ENCODE data around the gene TLX2.

TLX2 gene

DNA sequence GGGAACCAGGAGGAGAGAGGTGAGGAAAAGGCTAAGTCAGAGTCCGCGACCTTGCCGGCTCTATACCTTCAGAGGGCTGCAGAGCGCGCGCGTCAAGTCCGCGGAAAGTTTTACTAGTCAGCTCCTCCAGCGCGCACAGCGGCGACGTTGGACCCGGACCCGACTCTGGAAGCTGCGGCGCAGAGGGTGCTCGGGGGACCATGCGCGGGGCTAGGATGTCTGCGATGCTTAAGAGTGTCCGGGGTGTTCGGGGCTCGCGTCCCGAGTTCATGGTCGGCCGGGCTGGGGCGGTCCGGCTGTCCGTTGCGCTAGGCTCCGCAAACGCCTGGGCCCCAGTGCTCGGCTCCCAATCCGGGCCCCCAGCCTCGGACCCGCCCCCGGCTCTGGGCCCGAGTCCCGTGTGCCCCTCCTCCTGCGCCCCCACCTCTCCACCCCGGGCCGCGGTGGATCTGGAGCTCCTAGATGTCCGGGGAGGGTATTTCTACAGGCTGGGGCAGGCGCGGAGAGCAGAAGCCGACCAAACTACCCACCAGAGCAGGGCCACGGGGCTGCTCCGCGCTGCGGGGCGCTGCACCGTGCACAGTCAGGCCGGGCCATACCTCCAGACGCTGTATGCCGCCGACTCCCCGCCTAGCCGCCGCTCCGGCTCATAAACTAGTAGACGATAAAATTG is 14.8 kb upstream of the TLX2 start, which contains the start of gene LBX2:
TSS of gene LBX2 (minus strand) at position 337 of the 673 bp plus-strand sequence. CDS start at position 271, 66 bp downstream.
- H3K27ac ChIP-seq (ENCODE audit: low read depth, low read length): no peak within 1 kb of the TSS
- peaks cover 16% of the 10 kb centered on the region for H3K4me1 ChIP-seq (ENCODE audit: insufficient read depth, low read length)
- H3K27me3 ChIP-seq (ENCODE audit: control insufficient read depth in 1 of 2, insufficient read depth in 2 of 2, low read length in 2 of 2): peaks cover 24 to 75% of the 10 kb centered on the region in 2 donors
- no peak within 1 kb of the TSS for H3K9ac ChIP-seq (ENCODE audit: low read length)
- peaks cover 2% of the 10 kb centered on the region for H3K36me3 ChIP-seq (ENCODE audit: insufficient read depth, low read length)
- no peaks in the 10 kb centered on the region for H3K9me3 ChIP-seq (ENCODE audit: low read length)
- peak within 1 kb of the TSS; percentile 5 to 38 for H3K4me3 ChIP-seq (ENCODE audit: low read depth in 1 of 2, low read length in 2 of 2)

- Histone ChIP-seq H3K9ac (ENCODE audit: low read length) (no peak overlapping the region), H3K4me3 (ENCODE audit: low read depth in 1 of 2, low read length in 2 of 2) (peak overlapping the region in 1 of 2 donors; percentile 5), H3K36me3 (ENCODE audit: insufficient read depth, low read length) (peaks cover 9% of the 10 kb centered on the region), H3K27ac (ENCODE audit: low read depth, low read length) (no peak overlapping the region), H3K9me3 (ENCODE audit: low read length) (no peaks in the 10 kb centered on the region), H3K4me1 (ENCODE audit: insufficient read depth, low read length) (peaks cover 16% of the 10 kb centered on the region), H3K27me3 (ENCODE audit: control insufficient read depth in 1 of 2, insufficient read depth in 2 of 2, low read length in 2 of 2) (peaks cover 29 to 82% of the 10 kb centered on the region in 2 donors)
Observed at GRCh38 chr2:74499940-74500577, 14.2 kb upstream of the TLX2 start.

DNA sequence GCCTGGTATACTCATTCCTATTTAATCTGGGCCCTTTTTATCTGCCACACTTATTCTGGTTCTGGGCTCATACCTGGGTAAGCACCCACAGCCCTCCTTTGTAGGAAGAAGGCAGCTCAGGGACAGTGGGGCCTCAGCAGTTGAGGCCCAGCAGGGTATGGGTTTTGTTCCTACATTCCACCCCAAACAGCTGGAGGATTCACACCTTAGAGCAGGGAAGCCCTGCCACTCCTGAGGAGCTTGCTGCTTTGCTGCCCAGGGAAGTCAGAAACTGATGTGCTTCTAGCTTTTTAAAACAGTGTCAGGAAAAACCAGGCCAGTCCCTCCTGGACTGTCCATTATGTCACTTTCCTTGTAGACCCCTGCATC is 13.7 kb upstream of the TLX2 start:
- Histone ChIP-seq H3K36me3 (ENCODE audit: insufficient read depth, low read length) (peaks cover 14% of the 10 kb centered on the region), H3K4me1 (ENCODE audit: insufficient read depth, low read length) (peaks cover 19% of the 10 kb centered on the region), H3K9ac (ENCODE audit: low read length) (no peak overlapping the region), H3K27me3 (ENCODE audit: control insufficient read depth in 1 of 2, insufficient read depth in 2 of 2, low read length in 2 of 2) (peaks cover 29 to 82% of the 10 kb centered on the region in 2 donors), H3K4me3 (ENCODE audit: low read depth in 1 of 2, low read length in 2 of 2) (no peak overlapping the region), H3K27ac (ENCODE audit: low read depth, low read length) (no peak overlapping the region), H3K9me3 (ENCODE audit: low read length) (no peaks in the 10 kb centered on the region)

DNA sequence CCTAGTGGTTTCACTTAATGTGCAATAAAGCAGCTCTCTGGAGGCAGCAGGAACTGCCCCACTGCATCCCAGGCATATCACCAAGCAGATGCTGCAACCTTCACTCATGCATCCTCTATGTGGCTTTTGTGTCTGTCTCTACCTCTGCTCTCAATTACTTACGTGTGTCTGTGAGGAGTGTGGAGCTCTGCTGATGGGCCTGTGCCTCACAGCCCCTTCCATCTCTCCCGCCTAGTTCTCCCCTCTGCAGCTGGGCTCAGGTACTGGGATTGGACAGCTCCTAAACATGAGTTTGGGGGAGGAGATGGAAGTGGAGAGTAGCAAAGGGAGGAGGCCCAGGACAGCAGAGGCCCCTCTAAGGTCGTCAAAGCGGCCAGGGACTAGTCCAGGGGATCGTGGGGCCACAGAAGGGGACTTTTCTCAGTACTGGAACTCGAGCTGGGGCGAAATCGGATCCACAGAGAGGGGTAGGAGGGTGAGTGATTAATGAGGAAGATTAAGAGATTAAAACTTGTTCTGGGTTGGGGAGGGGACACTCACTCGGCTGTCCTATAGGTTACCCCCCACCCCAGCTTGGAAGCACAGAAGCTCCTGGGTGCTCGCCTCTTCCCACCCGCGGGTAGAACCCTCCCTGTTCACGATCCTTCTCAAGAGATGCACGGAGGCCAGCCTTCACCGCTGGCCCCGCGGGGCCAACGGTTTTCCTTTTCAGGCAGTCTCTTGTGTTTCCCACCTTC is 12.7 kb upstream of the TLX2 start:
- Histone ChIP-seq H3K4me1 (ENCODE audit: insufficient read depth, low read length) (peaks cover 28% of the 10 kb centered on the region), H3K4me3 (ENCODE audit: low read depth in 1 of 2, low read length in 2 of 2) (no peak overlapping the region), H3K9me3 (ENCODE audit: low read length) (no peaks in the 10 kb centered on the region), H3K27me3 (ENCODE audit: control insufficient read depth in 1 of 2, insufficient read depth in 2 of 2, low read length in 2 of 2) (peaks cover 29 to 82% of the 10 kb centered on the region in 2 donors), H3K9ac (ENCODE audit: low read length) (no peak overlapping the region), H3K36me3 (ENCODE audit: insufficient read depth, low read length) (peaks cover 14% of the 10 kb centered on the region), H3K27ac (ENCODE audit: low read depth, low read length) (no peak overlapping the region)

DNA sequence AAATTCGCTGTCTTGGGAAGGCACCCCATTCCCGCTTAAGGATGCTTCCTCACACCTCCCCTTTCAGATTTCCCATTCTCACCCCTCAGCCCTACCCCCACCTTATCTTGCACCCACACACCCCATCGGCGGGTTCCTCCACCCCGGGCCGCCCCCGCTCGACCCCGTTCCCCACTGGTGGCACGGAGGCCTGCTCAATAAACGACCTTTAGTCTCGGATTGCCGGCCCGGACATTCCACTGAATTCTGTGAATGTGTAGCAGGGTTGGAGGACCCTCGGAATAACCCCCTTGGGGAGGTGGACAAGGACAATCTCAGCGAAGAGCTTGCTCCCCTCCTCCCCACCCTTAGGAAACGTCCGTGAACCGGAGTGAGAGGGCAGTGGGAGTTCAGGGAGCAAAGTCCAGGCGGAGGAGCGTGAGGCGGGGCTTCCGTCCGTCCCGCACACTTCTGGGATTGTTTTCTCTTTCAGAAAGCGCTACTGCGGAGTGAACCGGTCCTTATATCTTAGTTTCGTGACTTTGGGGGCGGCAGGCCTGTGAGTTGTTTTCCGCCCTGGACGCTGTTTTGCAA is 12.0 kb upstream of the TLX2 start:
- H3K27ac ChIP-seq (ENCODE audit: low read depth, low read length): no peak overlapping the region
- H3K4me1 ChIP-seq (ENCODE audit: insufficient read depth, low read length): peaks cover 33% of the 10 kb centered on the region
- H3K4me3 ChIP-seq (ENCODE audit: low read depth in 1 of 2, low read length in 2 of 2): peak overlapping the region; percentile 43 to 45
- no peaks in the 10 kb centered on the region for H3K9me3 ChIP-seq (ENCODE audit: low read length)
- no peak overlapping the region for H3K9ac ChIP-seq (ENCODE audit: low read length)
- peaks cover 14% of the 10 kb centered on the region for H3K36me3 ChIP-seq (ENCODE audit: insufficient read depth, low read length)
- peaks cover 29 to 78% of the 10 kb centered on the region in 2 donors for H3K27me3 ChIP-seq (ENCODE audit: control insufficient read depth in 1 of 2, insufficient read depth in 2 of 2, low read length in 2 of 2)

- no peak overlapping the region for H3K9ac ChIP-seq (ENCODE audit: low read length)
- peaks cover 14% of the 10 kb centered on the region for H3K36me3 ChIP-seq (ENCODE audit: insufficient read depth, low read length)
- no peaks in the 10 kb centered on the region for H3K9me3 ChIP-seq (ENCODE audit: low read length)
- H3K27ac ChIP-seq (ENCODE audit: low read depth, low read length): no peak overlapping the region
- H3K27me3 ChIP-seq (ENCODE audit: control insufficient read depth in 1 of 2, insufficient read depth in 2 of 2, low read length in 2 of 2): peaks cover 24 to 71% of the 10 kb centered on the region in 2 donors
- H3K4me3 ChIP-seq (ENCODE audit: low read depth in 1 of 2, low read length in 2 of 2): peak overlapping the region; percentile 43 to 45
- peaks cover 29% of the 10 kb centered on the region for H3K4me1 ChIP-seq (ENCODE audit: insufficient read depth, low read length)
Observed at GRCh38 chr2:74502720-74503505, 11.3 kb upstream of the TLX2 start.

- Histone ChIP-seq H3K4me1 (ENCODE audit: insufficient read depth, low read length) (peaks cover 27% of the 10 kb centered on the region), H3K36me3 (ENCODE audit: insufficient read depth, low read length) (peaks cover 14% of the 10 kb centered on the region), H3K4me3 (ENCODE audit: low read depth in 1 of 2, low read length in 2 of 2) (peak overlapping the region; percentile 35 to 45), H3K27ac (ENCODE audit: low read depth, low read length) (peak overlapping the region; percentile 45), H3K9me3 (ENCODE audit: low read length) (no peaks in the 10 kb centered on the region), H3K9ac (ENCODE audit: low read length) (no peak overlapping the region), H3K27me3 (ENCODE audit: control insufficient read depth in 1 of 2, insufficient read depth in 2 of 2, low read length in 2 of 2) (peaks cover 18 to 62% of the 10 kb centered on the region in 2 donors)
Observed at GRCh38 chr2:74503506-74504475, 10.5 kb upstream of the TLX2 start.

DNA sequence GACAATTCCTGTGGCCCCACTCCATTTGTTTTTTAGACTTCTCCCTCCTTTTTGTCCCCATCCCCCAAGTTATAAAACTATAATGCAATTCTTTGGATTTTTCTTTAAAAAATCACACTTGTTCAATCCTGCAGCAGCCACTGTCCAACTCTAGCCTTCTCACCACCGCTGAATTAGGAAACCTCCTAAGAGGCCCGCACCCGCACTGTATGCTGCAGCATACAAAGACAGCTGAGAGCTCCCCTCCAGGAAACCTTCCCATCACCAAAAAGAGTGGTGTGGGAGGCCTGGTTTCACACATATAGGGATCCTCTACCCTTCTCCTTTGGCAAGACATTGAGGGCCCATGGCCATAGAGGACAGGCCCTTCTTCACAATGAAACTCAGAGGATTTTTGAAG is 9.7 kb upstream of the TLX2 start:
- Histone ChIP-seq H3K27ac (ENCODE audit: low read depth, low read length) (no peak overlapping the region), H3K9ac (ENCODE audit: low read length) (no peak overlapping the region)

GRCh38 chr2:74505448-74506246 is 8.6 kb upstream of the TLX2 start:
- peaks cover 10 to 53% of the 10 kb centered on the region in 2 donors for H3K27me3 ChIP-seq (ENCODE audit: control insufficient read depth in 1 of 2, insufficient read depth in 2 of 2, low read length in 2 of 2)

More for the DNA sequence above, 9.7 kb upstream of the TLX2 start:
- H3K9me3 ChIP-seq (ENCODE audit: low read length): no peaks in the 10 kb centered on the region
- peaks cover 14% of the 10 kb centered on the region for H3K36me3 ChIP-seq (ENCODE audit: insufficient read depth, low read length)
- peak overlapping the region in 1 of 2 donors; percentile 45 for H3K4me3 ChIP-seq (ENCODE audit: low read depth in 1 of 2, low read length in 2 of 2)
- peaks cover 18 to 55% of the 10 kb centered on the region in 2 donors for H3K27me3 ChIP-seq (ENCODE audit: control insufficient read depth in 1 of 2, insufficient read depth in 2 of 2, low read length in 2 of 2)
- peaks cover 24% of the 10 kb centered on the region for H3K4me1 ChIP-seq (ENCODE audit: insufficient read depth, low read length)

More at GRCh38 chr2:74505448-74506246, 8.6 kb upstream of the TLX2 start:
- H3K9ac ChIP-seq (ENCODE audit: low read length): no peak overlapping the region
- no peaks in the 10 kb centered on the region for H3K9me3 ChIP-seq (ENCODE audit: low read length)
- H3K4me1 ChIP-seq (ENCODE audit: insufficient read depth, low read length): peaks cover 24% of the 10 kb centered on the region
- no peak overlapping the region for H3K4me3 ChIP-seq (ENCODE audit: low read depth in 1 of 2, low read length in 2 of 2)
- peaks cover 14% of the 10 kb centered on the region for H3K36me3 ChIP-seq (ENCODE audit: insufficient read depth, low read length)
- no peak overlapping the region for H3K27ac ChIP-seq (ENCODE audit: low read depth, low read length)

Data from muscle layer of colon (tissue), 2 donors.